ENCODE data around the gene CCSER1.

CCSER1 gene

DNA sequence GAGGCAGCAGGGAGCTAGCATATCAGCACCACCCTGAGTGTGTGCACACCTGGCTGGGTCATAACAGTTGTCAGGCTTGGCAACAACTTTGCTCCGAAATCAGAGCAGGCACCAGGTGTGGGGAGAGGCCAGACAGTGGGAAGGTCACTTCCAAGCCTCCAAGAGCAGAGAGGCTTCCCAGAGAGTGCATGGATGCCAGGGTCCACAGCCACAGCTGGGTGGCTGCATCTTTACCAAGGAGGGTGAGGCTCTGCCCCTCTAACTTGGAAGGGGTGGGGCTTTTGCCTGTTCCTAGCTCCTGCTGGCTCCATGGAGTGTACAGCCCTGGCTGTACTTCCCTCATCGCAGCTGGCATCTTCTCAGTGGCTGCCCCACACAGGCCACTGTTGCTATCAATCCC, 322.4 kb downstream of the CCSER1 start:
- no peak for TF ChIP-seq EZH2phosphoT487 (IDR thresholded peaks at IDR 0.05; ENCODE audit: borderline replicate concordance, low read length)
- TF ChIP-seq, protein P1, sequence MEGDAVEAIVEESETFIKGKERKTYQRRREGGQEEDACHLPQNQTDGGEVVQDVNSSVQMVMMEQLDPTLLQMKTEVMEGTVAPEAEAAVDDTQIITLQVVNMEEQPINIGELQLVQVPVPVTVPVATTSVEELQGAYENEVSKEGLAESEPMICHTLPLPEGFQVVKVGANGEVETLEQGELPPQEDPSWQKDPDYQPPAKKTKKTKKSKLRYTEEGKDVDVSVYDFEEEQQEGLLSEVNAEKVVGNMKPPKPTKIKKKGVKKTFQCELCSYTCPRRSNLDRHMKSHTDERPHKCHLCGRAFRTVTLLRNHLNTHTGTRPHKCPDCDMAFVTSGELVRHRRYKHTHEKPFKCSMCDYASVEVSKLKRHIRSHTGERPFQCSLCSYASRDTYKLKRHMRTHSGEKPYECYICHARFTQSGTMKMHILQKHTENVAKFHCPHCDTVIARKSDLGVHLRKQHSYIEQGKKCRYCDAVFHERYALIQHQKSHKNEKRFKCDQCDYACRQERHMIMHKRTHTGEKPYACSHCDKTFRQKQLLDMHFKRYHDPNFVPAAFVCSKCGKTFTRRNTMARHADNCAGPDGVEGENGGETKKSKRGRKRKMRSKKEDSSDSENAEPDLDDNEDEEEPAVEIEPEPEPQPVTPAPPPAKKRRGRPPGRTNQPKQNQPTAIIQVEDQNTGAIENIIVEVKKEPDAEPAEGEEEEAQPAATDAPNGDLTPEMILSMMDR (IDR thresholded peaks at IDR 0.05; ENCODE audit: low read depth, low read length, poor library complexity, severe bottlenecking): no peak
- Histone ChIP-seq H4K20me1 (ENCODE audit: control insufficient read depth, insufficient read depth, low read depth, low read length) (no peaks in the 10 kb centered on the region), H3K4me1 (ENCODE audit: control insufficient read depth, low read length) (no peaks in the 10 kb centered on the region), H3K27me3 (ENCODE audit: control insufficient read depth, low read length) (no peaks in the 10 kb centered on the region), H3K27ac (ENCODE audit: low read depth, low read length) (no peak overlapping the region), H3K36me3 (ENCODE audit: control insufficient read depth, low read length) (no peaks in the 10 kb centered on the region), H3K4me3 (ENCODE audit: low read length) (no peak overlapping the region), H3K9me2 (replicated peaks; ENCODE audit: control insufficient read depth, low read length) (no peaks in the 10 kb centered on the region), H3K9me3 (ENCODE audit: control insufficient read depth, insufficient read depth, low read length) (peaks cover 6% of the 10 kb centered on the region; the same call in 1 of the 2 replicates), H3K4me2 (ENCODE audit: low read length) (no peak overlapping the region), H3K79me2 (ENCODE audit: control insufficient read depth, low read length) (no peaks in the 10 kb centered on the region), H3F3A (ENCODE audit: control insufficient read depth, insufficient read depth) (no peaks in the 10 kb centered on the region)

DNA sequence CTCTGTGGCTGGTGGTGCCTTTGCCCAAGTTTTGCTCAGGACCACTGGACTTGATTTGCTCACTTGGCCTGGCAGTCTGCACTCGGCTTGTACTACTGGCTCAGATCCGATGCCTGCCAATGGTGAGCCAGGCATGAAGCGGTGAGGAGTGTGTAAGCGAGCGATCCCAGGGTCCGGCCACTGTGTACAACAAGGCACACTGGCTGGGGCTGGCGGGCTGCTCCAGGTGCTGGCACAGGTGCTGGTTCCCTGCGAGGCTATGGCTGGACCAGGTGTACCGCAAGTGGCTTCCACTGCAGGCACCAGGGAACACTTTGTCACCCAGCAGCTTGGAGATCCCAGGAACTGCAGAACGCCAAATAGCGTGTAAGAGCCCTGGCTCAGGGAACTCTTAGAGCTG, 329.7 kb downstream of the CCSER1 start:
- H3K27ac ChIP-seq (ENCODE audit: low read depth, low read length): no peak overlapping the region
- no peak overlapping the region for H3K4me3 ChIP-seq (ENCODE audit: low read length)
- H3K4me2 ChIP-seq (ENCODE audit: low read length): no peak overlapping the region
- H3K9me3 ChIP-seq (ENCODE audit: control insufficient read depth, insufficient read depth, low read length): peaks cover 3% of the 10 kb centered on the region; the same call in 1 of the 2 replicates
- H3K27me3 ChIP-seq (ENCODE audit: control insufficient read depth, low read length): no peaks in the 10 kb centered on the region
- no peaks in the 10 kb centered on the region for H3K36me3 ChIP-seq (ENCODE audit: control insufficient read depth, low read length)
- no peaks in the 10 kb centered on the region for H3K79me2 ChIP-seq (ENCODE audit: control insufficient read depth, low read length)
- TF ChIP-seq EZH2phosphoT487 (IDR thresholded peaks at IDR 0.05; ENCODE audit: borderline replicate concordance, low read length): no peak
- TF ChIP-seq, protein P1 (IDR thresholded peaks at IDR 0.05; ENCODE audit: low read depth, low read length, poor library complexity, severe bottlenecking): no peak
- H4K20me1 ChIP-seq (ENCODE audit: control insufficient read depth, insufficient read depth, low read depth, low read length): no peaks in the 10 kb centered on the region
- H3K9me2 ChIP-seq (replicated peaks; ENCODE audit: control insufficient read depth, low read length): no peaks in the 10 kb centered on the region
- H3F3A ChIP-seq (ENCODE audit: control insufficient read depth, insufficient read depth): no peaks in the 10 kb centered on the region
- no peaks in the 10 kb centered on the region for H3K4me1 ChIP-seq (ENCODE audit: control insufficient read depth, low read length)

DNA sequence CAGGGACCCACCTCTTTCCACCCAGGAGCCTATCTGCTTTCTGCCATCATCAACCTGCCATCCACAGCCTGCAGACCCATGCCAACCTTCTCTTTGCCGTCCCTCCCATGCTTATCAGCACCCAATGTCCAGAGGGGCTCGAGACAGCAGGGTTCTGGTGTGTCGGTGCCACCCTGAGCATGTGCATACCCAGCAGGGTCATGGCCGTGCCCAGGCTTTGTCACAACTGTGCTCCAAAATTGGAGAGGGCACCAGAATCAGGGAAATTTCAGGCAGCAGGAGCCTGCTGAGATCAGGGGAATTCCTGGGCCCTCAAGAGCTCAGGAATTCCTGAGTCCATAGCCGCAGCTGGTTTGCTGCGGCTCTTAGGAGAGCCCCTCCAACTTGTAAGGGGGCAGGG, 330.6 kb downstream of the CCSER1 start:
- H3K79me2 ChIP-seq (ENCODE audit: control insufficient read depth, low read length): no peaks in the 10 kb centered on the region
- H3K27ac ChIP-seq (ENCODE audit: low read depth, low read length): no peak overlapping the region
- H3K4me3 ChIP-seq (ENCODE audit: low read length): no peak overlapping the region
- H3F3A ChIP-seq (ENCODE audit: control insufficient read depth, insufficient read depth): no peaks in the 10 kb centered on the region
- no peaks in the 10 kb centered on the region for H4K20me1 ChIP-seq (ENCODE audit: control insufficient read depth, insufficient read depth, low read depth, low read length)
- H3K4me2 ChIP-seq (ENCODE audit: low read length): no peak overlapping the region
- H3K9me2 ChIP-seq (replicated peaks; ENCODE audit: control insufficient read depth, low read length): no peaks in the 10 kb centered on the region
- H3K27me3 ChIP-seq (ENCODE audit: control insufficient read depth, low read length): no peaks in the 10 kb centered on the region
- H3K36me3 ChIP-seq (ENCODE audit: control insufficient read depth, low read length): no peaks in the 10 kb centered on the region
- H3K9me3 ChIP-seq (ENCODE audit: control insufficient read depth, insufficient read depth, low read length): peaks cover 3% of the 10 kb centered on the region; the same call in 1 of the 2 replicates
- H3K4me1 ChIP-seq (ENCODE audit: control insufficient read depth, low read length): no peaks in the 10 kb centered on the region
- TF ChIP-seq, protein P1 (IDR thresholded peaks at IDR 0.05; ENCODE audit: low read depth, low read length, poor library complexity, severe bottlenecking): no peak
- TF ChIP-seq EZH2phosphoT487 (IDR thresholded peaks at IDR 0.05; ENCODE audit: borderline replicate concordance, low read length): no peak
